HG03108 (cell line): ENCODE measurements around the gene PIEZO2.

Source experiments
- ATAC-seq: cut with Tn5 transposase; IDR thresholded peaks from one replicate; pipeline ENCODE4 v1.9.1; 2021; ENCODE audit warnings: moderate library complexity; ENCODE audit not compliant: unreplicated experiment

Gene PIEZO2

DNA sequence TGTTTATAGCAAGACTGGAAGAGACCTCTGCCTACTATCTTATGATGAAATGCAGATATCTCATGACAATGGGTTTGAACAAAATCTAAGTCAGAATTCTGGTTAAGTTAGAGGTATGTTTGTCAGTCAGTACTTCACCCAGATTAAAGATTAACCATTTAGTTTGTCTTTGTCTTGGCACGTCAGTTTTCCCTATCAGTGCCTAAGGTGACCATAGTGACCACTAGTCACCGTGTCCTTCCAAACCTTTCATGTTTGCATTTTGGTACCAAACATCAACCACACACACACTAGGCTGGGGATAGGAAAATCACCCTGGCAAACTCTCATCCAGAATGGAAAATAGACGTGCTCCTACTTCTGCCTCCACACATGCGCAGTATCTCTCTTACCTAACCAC is 248.9 kb downstream of the PIEZO2 start:
- no peak for ATAC-seq

- ATAC-seq, result no peak
Observed at GRCh38 chr18:10899481-10899880, 249.9 kb downstream of the PIEZO2 start.

DNA sequence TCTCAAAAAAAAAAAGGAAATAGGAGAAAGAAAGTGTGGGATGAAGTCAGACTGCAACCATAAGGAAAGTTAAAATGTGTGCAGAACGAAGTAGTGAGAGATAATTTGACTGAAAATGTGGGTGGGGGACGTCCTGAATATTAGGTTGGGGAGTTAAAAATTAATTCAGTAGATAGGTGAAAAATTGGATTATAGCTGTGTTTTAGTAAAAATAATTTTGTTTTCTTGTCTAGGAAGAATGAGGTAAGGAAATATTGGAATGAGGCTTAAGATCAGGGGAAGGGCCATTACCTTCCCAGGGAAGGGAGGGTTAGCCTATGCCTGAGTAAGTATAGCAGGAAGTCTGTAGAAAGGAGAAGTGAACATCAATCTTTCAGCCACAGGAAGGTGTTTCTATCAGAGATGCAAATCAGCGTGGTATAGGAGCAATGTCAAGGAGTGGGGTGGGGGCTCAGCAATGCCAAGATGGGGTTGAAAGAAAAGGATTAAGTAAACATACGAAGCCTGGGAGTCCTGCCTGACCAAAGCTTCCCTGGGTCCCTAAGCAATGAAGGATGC is 250.9 kb downstream of the PIEZO2 start:
- peak; percentile 71 for ATAC-seq

GRCh38 chr18:10896851-10897250 is 252.5 kb downstream of the PIEZO2 start:
- ATAC-seq, result no peak

DNA sequence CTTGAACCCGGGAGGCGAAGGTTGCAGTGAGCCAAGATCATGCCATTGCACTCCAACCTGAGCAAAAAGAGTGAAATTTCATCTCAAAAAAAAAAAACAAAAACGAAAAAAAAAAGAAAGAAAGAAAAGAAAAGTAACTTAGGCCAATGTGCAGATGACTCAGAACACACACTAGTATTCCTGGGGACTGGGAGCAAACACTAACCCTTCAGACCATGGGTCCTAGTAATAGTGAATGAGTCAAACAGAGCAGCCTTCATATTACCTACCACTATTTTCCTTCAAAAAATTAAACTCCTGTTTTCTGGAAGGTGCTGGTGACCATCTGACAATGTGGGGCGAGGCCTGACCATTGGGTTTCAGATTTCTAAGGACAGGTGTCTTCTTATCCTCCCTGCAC is 253.4 kb downstream of the PIEZO2 start:
- ATAC-seq, result no peak

DNA sequence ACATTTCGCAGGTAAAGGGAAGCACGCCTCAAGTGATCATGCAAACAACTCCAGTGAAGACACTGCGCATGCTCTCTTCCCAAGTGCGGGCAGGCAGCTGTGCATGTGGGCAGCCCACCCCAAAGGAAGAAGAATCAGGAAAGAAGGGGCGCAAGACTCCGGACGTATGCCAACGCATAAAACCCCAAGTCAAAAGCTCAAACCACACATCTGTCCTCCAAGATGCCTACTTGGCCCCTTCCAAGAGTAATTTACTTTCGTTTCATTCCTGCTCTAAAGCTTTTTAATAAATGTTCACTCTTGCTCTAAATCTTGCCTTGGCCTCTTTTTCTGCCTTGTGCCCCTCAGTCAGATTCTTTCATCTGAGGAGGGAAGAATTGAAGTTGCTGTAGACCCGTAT is 254.9 kb downstream of the PIEZO2 start:
- no peak for ATAC-seq

GRCh38 chr18:10893761-10894160 is 255.6 kb downstream of the PIEZO2 start:
- no peak for ATAC-seq

GRCh38 chr18:10893196-10893595 is 256.2 kb downstream of the PIEZO2 start:
- no peak for ATAC-seq

DNA sequence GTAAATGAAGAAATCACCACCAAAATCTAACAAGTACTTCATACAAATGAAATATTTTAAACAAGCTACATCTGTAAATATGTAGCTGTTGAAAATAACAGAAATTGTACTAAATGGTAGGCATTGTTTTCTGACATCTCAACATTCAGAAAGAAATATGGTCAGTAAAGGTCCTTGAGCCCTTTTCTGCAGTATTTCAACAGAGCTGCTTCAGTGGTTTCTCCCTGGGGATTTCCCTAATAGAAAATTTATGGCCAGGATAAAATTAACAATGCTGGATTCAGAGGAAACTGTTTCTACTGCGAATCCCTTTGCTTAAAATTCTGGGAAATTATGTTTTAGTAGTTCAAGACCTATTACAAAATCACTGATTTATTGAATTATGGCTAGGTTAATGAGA is 256.6 kb downstream of the PIEZO2 start:
- no peak for ATAC-seq

DNA sequence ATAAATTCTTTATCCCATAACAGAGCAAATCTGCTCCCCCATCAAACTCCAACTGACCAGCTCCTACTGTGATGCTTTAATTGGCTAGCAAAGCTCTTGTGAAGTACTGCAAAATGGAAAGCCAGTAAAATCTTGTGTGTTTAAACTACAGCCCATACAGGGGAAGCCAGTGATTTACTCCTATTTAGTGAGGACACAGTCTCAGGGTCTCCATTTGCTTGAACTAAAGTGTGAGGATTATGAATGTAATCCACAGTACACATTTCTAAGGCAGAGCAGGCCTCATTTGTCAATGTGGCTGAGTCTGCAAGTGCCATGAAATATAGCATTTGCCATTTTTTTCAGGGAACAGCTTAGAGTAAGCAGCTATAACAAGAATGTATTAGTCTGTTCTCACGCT is 259.3 kb downstream of the PIEZO2 start:
- ATAC-seq, result no peak

GRCh38 chr18:10878703-10879102 is 270.7 kb downstream of the PIEZO2 start:
- peak; percentile 89 for ATAC-seq

DNA sequence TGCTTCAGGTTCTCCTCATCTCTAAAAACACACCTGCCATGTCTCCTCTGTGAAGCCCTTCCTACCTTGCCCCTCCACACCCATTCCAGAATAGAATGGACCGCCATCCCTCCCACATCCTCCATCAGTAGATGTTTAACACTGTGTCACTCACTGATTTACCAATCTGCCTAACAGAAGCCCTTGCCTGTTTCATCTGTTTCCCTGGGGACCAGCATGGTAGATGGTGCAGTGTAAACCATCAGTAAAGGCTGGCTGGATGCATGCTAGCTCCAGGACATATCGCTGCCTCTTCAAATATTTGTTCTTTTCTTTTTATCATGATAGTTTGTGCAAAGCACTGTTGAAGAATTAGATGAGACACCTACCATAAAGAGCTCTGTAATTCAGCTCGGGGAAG is 271.4 kb downstream of the PIEZO2 start:
- ATAC-seq, result peak; percentile 39

DNA sequence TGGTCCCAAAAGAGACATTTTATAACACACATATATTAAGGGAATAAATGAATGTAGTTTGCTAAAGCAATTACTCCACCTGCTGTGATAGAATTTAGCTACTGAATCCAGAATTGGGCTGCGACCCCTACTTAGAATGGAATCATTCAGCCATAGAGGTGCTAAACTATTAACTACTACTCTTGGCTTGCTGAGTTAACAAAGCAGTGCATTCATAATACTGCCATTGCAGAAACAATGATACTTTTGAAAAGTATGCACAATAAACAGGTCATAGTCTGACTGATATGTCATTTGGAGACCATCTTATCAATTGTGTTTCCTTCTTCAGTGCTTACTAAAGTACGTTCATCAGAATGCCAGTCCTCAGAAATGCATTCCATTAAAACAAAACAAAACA is 273.6 kb downstream of the PIEZO2 start:
- ATAC-seq, result no peak

- no peak for ATAC-seq
Observed at GRCh38 chr18:10872304-10872703, 277.1 kb downstream of the PIEZO2 start.

GRCh38 chr18:10864722-10865121 is 284.6 kb downstream of the PIEZO2 start:
- ATAC-seq, result no peak

DNA sequence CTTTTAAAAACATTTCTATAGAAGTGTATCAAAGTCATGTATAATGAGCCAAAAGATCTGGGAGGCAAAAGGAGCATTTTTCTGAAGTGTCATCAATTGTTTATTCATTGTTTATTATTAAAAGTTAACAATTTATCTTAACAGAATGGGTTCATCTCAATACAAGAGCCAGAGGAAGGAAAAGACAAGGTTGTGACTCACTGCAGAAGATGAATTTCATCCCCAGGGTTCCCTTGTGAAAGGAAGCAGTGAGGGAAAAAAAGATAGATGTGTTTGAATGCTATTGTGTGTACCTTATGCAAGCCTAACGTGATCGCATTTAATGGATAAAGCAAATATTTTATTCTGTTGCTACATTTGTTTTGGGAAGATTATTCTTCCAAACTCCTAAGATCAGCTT is 286.3 kb downstream of the PIEZO2 start:
- no peak for ATAC-seq

- ATAC-seq, result no peak
Observed at GRCh38 chr18:10860928-10861327, 288.4 kb downstream of the PIEZO2 start.

DNA sequence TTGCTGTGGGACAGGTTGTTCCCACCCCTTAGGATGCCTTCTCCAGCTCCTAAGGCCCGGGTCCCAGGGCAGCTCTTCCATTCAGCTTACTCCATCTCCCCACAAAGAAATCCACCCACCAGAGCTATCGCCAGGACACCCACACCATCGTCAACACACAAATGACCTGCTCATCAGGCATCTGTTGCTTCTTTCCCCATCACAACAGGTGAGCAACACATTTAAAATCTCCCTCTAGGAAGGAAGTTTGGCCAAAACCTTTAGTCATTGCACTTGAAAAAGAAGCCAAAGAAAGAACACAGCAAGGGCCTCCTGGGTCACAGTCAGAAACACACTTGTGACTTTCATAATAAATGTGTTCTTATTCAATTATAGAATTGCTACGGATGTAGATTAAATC is 289.0 kb downstream of the PIEZO2 start:
- ATAC-seq, result no peak

GRCh38 chr18:10858477-10858876 is 290.9 kb downstream of the PIEZO2 start:
- no peak for ATAC-seq

GRCh38 chr18:10856132-10856531 is 293.2 kb downstream of the PIEZO2 start:
- no peak for ATAC-seq

- ATAC-seq, result no peak
Observed at GRCh38 chr18:10852385-10853303, 296.7 kb downstream of the PIEZO2 start.

- ATAC-seq, result peak; percentile 54
Observed at GRCh38 chr18:10851824-10852319, 297.5 kb downstream of the PIEZO2 start.
